CMK (cell line): ENCODE data around the gene EVI5L.
"Not testable (repeated sequence)": the region's sequence is repeated elsewhere in the genome, so short reads cannot be mapped to it uniquely, and the experiment has no call there.

ENCODE experiments used
- DNase-seq: peaks from one replicate; pipeline ENCODE4 v3.0.0-alpha.2; 2010; ENCODE audit warnings: low read depth

EVI5L gene

GRCh38 chr19:7872306-7873204 is 42.5 kb downstream of the EVI5L start:
- no peak for DNase-seq

DNA sequence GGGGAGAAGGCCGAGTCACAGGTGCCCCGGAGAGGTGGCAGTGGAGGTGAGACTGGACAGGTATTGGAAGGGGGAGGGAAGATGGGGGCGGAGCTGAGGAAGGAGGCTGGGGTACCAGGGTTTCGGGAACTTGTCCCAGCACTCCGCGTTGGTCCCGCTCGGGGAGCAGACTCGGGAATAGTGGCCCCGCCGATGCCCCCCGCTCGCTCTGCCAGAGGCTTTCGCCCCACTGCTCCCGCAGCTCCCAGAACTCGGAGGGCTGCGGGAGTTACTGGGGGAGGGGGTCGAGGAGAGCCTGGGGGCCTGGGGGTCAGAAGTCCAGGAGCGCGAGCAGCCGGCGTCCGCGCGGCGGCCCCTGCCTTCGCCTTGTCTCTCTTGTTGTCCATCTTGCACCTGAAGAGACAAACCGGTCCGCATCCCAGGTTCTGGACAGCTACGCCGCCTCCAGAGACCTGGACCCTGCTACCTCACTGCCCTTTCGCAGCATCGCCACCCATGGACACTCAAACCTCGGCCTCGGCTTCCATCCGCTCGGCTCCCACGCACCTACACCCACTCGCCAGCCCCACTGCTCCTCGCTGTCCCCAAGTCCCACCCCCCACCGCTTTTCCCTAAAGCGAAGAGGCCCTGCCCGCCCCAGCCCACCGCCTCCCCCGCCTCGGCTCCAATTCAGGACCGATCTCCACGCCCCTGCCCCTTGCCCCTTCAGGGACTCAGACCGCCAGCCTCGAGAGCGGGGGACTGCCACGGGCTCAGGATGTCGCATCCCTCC is 43.5 kb downstream of the EVI5L start:
- DNase-seq: no peak

- no peak for DNase-seq
Observed at GRCh38 chr19:7874076-7874896, 44.3 kb downstream of the EVI5L start, which contains the start of gene PRR36. Gene PRR36, minus strand, starts transcription at chr19:7874390. Its CDS starts 701 bp downstream, at chr19:7873689.

- no peak for DNase-seq
Observed at GRCh38 chr19:7874897-7875273, 44.9 kb downstream of the EVI5L start.

GRCh38 chr19:7877249-7877836 is 47.3 kb downstream of the EVI5L start:
- no peak for DNase-seq

- no peak for DNase-seq
Observed at GRCh38 chr19:7879111-7879807, 49.2 kb downstream of the EVI5L start.

DNA sequence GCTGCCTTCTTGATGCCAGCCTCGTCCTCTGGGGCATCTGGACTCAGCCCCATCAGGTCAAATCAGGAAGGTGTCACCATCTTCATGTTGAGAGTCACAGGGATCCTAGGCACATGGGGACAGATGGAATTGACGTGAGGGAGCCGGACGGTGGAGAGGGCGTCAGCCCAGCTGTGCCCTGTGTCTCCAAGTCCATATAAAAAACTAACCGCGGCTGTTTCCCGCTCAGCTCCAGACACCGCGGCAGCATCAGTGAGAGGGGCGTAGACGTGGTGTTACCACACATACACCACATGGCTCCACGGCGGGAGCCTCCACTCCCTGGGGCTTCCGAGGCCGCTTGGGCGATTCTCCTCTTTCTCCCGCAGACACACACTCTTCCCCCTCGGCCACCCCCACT is 49.8 kb downstream of the EVI5L start:
- DNase-seq: no peak

- no peak for DNase-seq
Observed at GRCh38 chr19:7881910-7882309, 51.9 kb downstream of the EVI5L start.

DNA sequence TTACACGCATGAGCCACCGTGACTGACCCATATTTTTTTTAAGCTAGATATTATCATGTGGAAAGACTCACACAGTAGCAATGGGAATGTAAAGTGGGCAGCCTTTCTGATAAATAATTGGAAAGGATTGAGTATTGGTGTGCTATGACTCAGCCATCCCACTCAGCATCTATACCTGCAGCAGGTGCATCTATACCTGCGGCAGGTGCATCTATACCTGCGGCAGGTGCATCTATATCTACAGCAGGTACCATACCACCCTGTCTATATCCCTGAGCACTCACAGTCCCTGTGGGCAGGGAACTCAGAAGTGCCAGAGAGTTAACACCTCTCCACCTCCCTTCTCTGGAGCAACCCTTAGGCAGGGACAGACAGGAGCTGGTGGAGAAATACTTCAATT is 53.1 kb downstream of the EVI5L start:
- no peak for DNase-seq

DNA sequence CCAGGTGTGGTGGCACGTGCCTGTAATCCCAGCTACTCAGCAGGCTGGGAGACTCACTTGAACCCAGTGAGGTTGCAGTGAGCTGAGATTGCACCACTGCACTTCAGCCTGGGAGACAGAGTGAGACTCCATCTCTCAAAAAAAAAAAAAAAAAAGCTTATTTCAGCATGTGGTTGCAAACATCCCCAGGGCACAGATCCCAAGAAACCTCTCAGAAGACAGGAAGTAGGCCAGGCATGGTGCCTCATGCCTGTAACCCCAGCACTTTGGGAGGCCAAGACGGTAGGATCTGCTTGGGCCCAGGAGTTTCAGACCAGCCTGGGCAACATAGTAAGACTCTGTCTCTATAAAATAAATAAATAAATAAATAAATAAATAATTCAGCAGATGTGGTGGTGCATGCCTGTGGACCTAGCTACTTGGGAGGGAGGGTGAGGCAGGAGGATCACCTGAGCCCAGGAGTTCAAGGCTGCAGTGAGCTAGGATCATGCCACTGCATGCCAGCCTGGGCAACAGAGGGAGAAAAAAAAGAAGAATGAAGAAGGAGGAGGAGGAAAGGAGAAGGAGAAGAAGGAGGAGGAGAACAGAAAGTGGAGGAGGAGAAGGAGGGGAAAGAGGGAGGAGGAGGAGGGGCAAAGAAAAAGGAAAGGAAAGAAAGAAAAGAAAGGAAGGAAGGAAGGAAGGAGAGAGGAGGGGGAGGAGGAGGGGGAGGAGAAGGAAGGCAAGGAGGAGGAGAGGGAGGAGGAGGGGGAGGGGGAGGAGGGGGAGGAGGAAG is 54.0 kb downstream of the EVI5L start:
- DNase-seq: no peak

DNA sequence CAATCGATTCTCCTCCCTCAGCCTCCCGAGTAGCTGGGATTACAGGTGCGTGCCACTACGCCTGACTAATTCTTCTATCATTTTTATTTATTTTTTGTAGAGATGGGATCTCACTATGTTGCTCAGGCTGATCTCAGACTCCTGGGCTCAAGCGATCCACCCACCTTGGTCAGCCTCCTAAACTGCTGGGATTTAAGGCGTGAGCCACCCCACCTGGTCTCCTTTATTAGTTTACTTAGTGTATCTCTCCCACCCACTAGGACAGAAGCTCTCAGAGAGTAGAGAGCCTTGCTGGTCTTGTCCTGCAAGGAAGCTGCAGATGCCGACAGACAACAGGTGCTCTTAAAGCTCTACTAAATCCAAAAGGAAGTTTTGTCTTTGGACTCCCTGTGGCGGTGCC is 55.8 kb downstream of the EVI5L start:
- no peak for DNase-seq

- DNase-seq: no peak
Observed at GRCh38 chr19:7887408-7888144, 57.6 kb downstream of the EVI5L start.

DNA sequence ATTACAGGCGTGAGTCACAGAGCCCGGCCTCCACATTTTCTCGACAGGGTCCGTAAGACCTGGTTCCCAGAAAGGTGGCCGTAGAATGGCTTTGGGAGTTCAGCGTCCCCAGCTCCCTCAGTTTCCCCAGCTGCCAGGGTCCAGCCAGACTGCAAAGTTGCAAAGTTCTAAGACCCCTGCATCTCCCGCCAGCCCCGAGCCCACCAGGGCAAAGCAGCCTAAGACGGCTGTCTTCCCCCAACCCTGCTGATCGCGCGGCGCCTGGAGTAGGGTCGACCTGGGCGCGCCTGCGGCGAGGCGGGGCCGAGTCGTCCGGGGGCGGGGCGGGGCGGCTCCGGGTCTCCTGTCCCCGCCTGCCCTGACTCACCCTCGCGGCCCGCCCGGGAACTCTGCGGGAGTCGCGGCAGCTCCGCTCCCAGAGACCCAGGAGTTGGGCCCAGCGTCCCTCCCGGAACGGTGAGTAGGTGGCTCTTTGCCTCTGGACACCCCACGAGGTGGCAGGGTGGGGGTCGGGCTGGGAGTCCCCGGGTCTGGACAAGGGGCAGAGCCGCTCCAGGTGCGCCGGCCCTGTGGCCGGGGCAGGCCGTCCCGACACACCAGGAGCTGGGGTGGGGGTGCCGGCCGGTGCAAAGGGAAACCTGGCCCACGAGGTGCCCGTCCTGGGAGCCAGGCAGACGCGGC is 58.3 kb downstream of the EVI5L start, which contains the start of gene LRRC8E:
LRRC8E (plus strand) TSS at position 366 of the 681 bp plus-strand sequence. CDS start 7,094 bp downstream, outside the sequence.
- DNase-seq: no peak

GRCh38 chr19:7888826-7889217 is 58.8 kb downstream of the EVI5L start:
- no peak for DNase-seq

GRCh38 chr19:7893362-7894101 is 63.5 kb downstream of the EVI5L start:
- DNase-seq: not testable (repeated sequence)

DNA sequence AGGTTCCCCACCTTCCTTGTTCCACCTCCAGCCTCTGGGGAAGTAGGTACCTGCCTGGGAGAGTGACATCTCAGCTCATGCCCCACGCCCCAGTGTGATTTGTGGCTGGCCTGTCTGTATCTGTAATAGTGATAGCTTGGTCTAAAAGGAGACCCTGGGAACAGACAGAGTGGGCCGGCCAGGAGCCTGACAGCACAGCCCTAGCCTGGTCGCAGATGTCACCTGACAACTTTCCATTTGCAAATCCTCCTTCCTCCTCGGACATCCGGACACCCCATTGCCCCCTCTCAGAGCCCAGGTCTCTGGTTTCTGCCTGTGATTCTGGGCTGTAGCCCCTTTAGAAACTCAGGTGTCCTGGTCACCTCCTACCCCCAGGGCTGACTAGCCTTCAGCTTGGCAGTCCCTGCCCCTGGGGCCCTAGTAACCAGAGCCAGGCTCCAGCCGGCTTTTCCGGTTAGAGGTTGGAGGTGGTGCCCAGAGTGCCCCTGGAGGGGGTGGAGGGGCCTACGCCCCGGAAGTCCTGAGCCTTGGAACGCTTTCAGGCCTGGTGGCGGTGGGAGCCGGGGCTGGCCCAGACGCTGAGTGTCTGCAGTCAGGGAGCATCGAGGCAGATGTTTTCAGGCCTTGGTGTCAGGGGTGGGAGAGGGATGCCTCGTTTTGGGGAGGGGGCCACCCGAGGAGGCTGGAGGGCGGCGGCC is 64.7 kb downstream of the EVI5L start:
- no peak for DNase-seq

DNA sequence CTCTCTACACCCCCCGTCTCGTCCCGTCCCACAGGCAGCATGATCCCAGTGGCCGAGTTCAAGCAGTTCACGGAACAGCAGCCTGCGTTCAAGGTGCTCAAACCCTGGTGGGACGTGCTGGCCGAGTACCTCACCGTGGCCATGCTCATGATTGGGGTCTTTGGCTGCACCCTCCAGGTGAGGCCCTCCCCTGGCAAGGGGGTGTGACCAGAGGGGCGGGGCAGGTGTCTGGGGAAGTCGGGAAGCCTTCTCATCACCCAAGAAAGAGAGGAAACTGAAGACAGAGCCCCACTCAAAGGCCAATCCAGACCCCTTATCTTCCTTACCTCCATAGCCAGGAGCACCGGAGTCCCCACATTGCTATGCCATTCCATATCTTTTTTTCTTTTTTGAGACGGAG is 65.5 kb downstream of the EVI5L start:
- DNase-seq: no peak

GRCh38 chr19:7897292-7897691 is 67.3 kb downstream of the EVI5L start:
- DNase-seq: no peak
